Tibial artery (tissue), 4 donors: ENCODE measurements around the gene RNU6-9.
A peak's percentile ranks its signal among the peaks of the same experiment; 100 is the strongest.
"Not testable (repeated sequence)": the region's sequence is repeated elsewhere in the genome, so short reads cannot be mapped to it uniquely, and the experiment has no call there.

Experiments used
- DNase-seq, 2 donors: peaks; one replicate each; pipeline ENCODE4 v3.0.0-alpha.2; 2019
- H3K27ac ChIP-seq, 2 donors: fragments of 200-600 bp; sonication (generic) in 1 of 2; 1 replicate in 1 of 2; 2 replicates in 1 of 2; pipeline ENCODE4 v1.5.1; 2018 to 2019; ENCODE audit warnings: mild to moderate bottlenecking in 1 of 2
- H3K27me3 ChIP-seq, 2 donors: fragments of 200-600 bp; sonication (generic) in 1 of 2; one replicate each; pipeline versions ENCODE4 v1.5.1 to v1.6.0; 2016 to 2019
- H3K36me3 ChIP-seq, 3 donors: fragments of 200-600 bp; sonication (generic) in 2 of 3; one replicate each; pipeline ENCODE4 v1.5.1; 2016 to 2019; ENCODE audit warnings: mild to moderate bottlenecking in 2 of 3
- H3K4me1 ChIP-seq, 4 donors: fragments of 200-600 bp; sonication (generic) in 2 of 4; 1 replicate in 3 of 4; 2 replicates in 1 of 4; pipeline ENCODE4 v1.5.1; 2016 to 2019
- H3K4me3 ChIP-seq, 2 donors: fragments of 200-600 bp; sonication (generic) in 1 of 2; 1 replicate in 1 of 2; 2 replicates in 1 of 2; pipeline ENCODE4 v1.5.1; 2018 to 2019; ENCODE audit warnings: mild to moderate bottlenecking in 2 of 2
- H3K9me3 ChIP-seq, 3 donors: fragments of 200-600 bp; sonication (generic) in 1 of 3; one replicate each; pipeline ENCODE4 v1.5.1; 2016 to 2019
- intact Hi-C: fragments of 100-400 bp; cut with DNase I; formaldehyde crosslinking; loops from one replicate; pipeline ENCODE4 v1.15.0; 2023; ENCODE audit warnings: low total_unique reads
- TF ChIP-seq, protein P1 (sequence below), 2 experiments: fragments of 200-600 bp in 1 of 2; fragments of 450-650 bp in 1 of 2; IDR thresholded peaks; one replicate each; pipeline ENCODE4 v1.5.1; 2017 to 2019; ENCODE audit warnings: antibody characterized with exemption in 2 of 2, mild to moderate bottlenecking in 1 of 2, moderate library complexity in 1 of 2

Gene RNU6-9

DNA sequence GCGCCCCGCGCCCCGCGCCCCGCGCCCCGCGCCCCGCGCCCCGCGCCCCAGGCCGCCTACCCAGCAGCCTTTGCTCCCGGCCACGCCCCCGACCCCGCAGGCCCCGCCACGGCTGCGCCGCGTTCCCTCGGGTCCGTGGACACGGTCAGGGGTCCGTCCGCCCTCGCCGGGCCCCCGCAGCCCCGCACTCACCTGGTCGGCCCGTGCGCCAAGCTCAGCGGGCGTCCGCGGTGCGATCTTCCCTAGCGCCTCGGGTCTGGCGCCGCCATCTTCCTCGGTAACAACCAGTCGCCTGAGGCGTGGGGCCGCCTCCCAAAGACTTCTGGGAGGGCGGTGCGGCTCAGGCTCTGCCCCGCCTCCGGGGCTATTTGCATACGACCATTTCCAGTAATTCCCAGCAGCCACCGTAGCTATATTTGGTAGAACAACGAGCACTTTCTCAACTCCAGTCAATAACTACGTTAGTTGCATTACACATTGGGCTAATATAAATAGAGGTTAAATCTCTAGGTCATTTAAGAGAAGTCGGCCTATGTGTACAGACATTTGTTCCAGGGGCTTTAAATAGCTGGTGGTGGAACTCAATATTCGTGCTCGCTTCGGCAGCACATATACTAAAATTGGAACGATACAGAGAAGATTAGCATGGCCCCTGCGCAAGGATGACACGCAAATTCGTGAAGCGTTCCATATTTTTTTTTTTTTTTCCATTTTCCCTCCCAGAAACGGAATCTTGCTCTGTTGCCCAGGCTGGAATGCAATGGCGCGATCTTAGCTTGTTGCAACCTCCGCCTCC, at the start of gene RNU6-9, which contains the start of gene MED16:
Gene RNU6-9, plus strand, starts transcription at position 591 of the 796 bp plus-strand sequence.
Gene MED16, minus strand, starts transcription at position 294 of the 796 bp plus-strand sequence. CDS start 2,056 bp downstream, outside the sequence.
- peak within 1 kb of the TSS; percentile 62 to 87 for H3K4me3 ChIP-seq
- DNase-seq = peak; percentile 92 to 95
- intact Hi-C loops = no loop called here
- H3K36me3 ChIP-seq = peaks cover 2 to 47% (median 26%) of the 10 kb centered on the region in 3 donors
- peaks cover 0 to 24% (median 8%) of the 10 kb centered on the region in 4 donors for H3K4me1 ChIP-seq
- H3K27ac ChIP-seq = peak within 1 kb of the TSS; percentile 79 to 94
- H3K9me3 ChIP-seq = no peaks in the 10 kb centered on the region
- no peaks in the 10 kb centered on the region for H3K27me3 ChIP-seq
- TF ChIP-seq, protein P1, sequence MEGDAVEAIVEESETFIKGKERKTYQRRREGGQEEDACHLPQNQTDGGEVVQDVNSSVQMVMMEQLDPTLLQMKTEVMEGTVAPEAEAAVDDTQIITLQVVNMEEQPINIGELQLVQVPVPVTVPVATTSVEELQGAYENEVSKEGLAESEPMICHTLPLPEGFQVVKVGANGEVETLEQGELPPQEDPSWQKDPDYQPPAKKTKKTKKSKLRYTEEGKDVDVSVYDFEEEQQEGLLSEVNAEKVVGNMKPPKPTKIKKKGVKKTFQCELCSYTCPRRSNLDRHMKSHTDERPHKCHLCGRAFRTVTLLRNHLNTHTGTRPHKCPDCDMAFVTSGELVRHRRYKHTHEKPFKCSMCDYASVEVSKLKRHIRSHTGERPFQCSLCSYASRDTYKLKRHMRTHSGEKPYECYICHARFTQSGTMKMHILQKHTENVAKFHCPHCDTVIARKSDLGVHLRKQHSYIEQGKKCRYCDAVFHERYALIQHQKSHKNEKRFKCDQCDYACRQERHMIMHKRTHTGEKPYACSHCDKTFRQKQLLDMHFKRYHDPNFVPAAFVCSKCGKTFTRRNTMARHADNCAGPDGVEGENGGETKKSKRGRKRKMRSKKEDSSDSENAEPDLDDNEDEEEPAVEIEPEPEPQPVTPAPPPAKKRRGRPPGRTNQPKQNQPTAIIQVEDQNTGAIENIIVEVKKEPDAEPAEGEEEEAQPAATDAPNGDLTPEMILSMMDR (IDR thresholded peaks at IDR 0.05) = no peak

GRCh38 chr19:843836-844545, 49.3 kb upstream of the RNU6-9 start:
- no peaks in the 10 kb centered on the region for H3K9me3 ChIP-seq
- no peaks in the 10 kb centered on the region for H3K36me3 ChIP-seq
- no peak for DNase-seq
- H3K27ac ChIP-seq = no peak overlapping the region
- H3K4me1 ChIP-seq = peaks cover 0 to 20% (median 16%) of the 10 kb centered on the region in 4 donors
- intact Hi-C loops = no loop called here
- H3K27me3 ChIP-seq = peaks cover 0 to 87% of the 10 kb centered on the region in 2 donors
- peak overlapping the region in 1 of 2 donors; percentile 8 for H3K4me3 ChIP-seq
- TF ChIP-seq, protein P1 (IDR thresholded peaks at IDR 0.05) = no peak

- no peaks in the 10 kb centered on the region for H3K9me3 ChIP-seq
- H3K27ac ChIP-seq = no peak overlapping the region
- H3K4me1 ChIP-seq = peaks cover 0 to 20% (median 14%) of the 10 kb centered on the region in 4 donors
- no peak overlapping the region for H3K4me3 ChIP-seq
- TF ChIP-seq, protein P1 (IDR thresholded peaks at IDR 0.05) = no peak
- intact Hi-C loops = no loop called here
- H3K36me3 ChIP-seq = no peaks in the 10 kb centered on the region
- DNase-seq = no peak
- H3K27me3 ChIP-seq = peaks cover 0 to 81% of the 10 kb centered on the region in 2 donors
Measured at GRCh38 chr19:844546-844971, 48.7 kb upstream of the RNU6-9 start.

- TF ChIP-seq, protein P1 (IDR thresholded peaks at IDR 0.05) = no peak
- no peak for DNase-seq
- Histone ChIP-seq H3K27ac (no peak overlapping the region), H3K9me3 (no peaks in the 10 kb centered on the region), H3K4me3 (no peak overlapping the region), H3K36me3 (no peaks in the 10 kb centered on the region), H3K27me3 (peaks cover 0 to 68% of the 10 kb centered on the region in 2 donors), H3K4me1 (peaks cover 0 to 29% (median 20%) of the 10 kb centered on the region in 4 donors)
- intact Hi-C loops = no loop called here
Measured at GRCh38 chr19:845707-846521, 47.4 kb upstream of the RNU6-9 start.

GRCh38 chr19:848386-848921, 44.8 kb upstream of the RNU6-9 start:
- Histone ChIP-seq H3K9me3 (no peaks in the 10 kb centered on the region), H3K36me3 (no peaks in the 10 kb centered on the region), H3K4me1 (peaks cover 0 to 32% (median 21%) of the 10 kb centered on the region in 4 donors), H3K27me3 (peaks cover 0 to 73% of the 10 kb centered on the region in 2 donors), H3K4me3 (no peak overlapping the region), H3K27ac (no peak overlapping the region)
- intact Hi-C loops = no loop called here
- TF ChIP-seq, protein P1 (IDR thresholded peaks at IDR 0.05) = no peak
- DNase-seq = peak in 1 of 2 donors; percentile 56

GRCh38 chr19:849195-849594, 44.1 kb upstream of the RNU6-9 start:
- H3K36me3 ChIP-seq, DNase-seq, H3K4me3 ChIP-seq, H3K27ac ChIP-seq, intact Hi-C loops, H3K9me3 ChIP-seq: not testable (repeated sequence)
- Histone ChIP-seq H3K27me3 (peaks cover 0 to 72% of the 10 kb centered on the region in 2 donors), H3K4me1 (peaks cover 0 to 25% (median 14%) of the 10 kb centered on the region in 4 donors)
